Measurements from ENCODE around the gene CD84.

GRCh38 chr1:160607011-160607671, 27.8 kb upstream of the CD84 start:
- TF ChIP-seq EZH2 (IDR thresholded peaks at IDR 0.05; ENCODE audit: low read length, unreplicated experiment) = no peak
- TF ChIP-seq CTCF (conservative IDR thresholded peaks at IDR 0.05; ENCODE audit: low read depth, low read length) = peak; percentile 95
- no peak for TF ChIP-seq EZH2phosphoT487 (IDR thresholded peaks at IDR 0.05; ENCODE audit: borderline replicate concordance, low read length)

Data from PC-3 (cell line).